Activated B cell treated with CpG ODN at 0.5 μM for 24 hours (primary cell): ENCODE data around the gene SLC22A1. TPM values are rescaled to one million over a fixed set of nuclear protein-coding genes. Genes with fewer than 3 reads are reported as not detected.

ENCODE experiments used
- ATAC-seq: fragments of 200-7000 bp; cut with Tn5 transposase; one replicate; pipeline ENCODE4 v1.10.0; 2021; ENCODE audit warnings: low read depth, mild to moderate bottlenecking, moderate library complexity
- CTCF ChIA-PET: fragments of 350-600 bp; sonication (Branson Sonifier 250); formaldehyde crosslinking; loops from one replicate; lab custom pipeline; 2021; ENCODE audit warnings: antibody characterized with exemption; lab: Charles Lee
- POLR2A ChIA-PET: fragments of 350-600 bp; sonication (Branson Sonifier 250); formaldehyde crosslinking; loops from one replicate; lab custom pipeline; 2021; ENCODE audit warnings: antibody characterized with exemption; lab: Charles Lee
- DNase-seq: peaks from one replicate; pipeline ENCODE4 v3.0.0; 2022
- H3K27ac Mint-ChIP-seq: one replicate; pipeline ENCODE4 v1.8.0; 2020; ENCODE audit warnings: mixed read lengths
- H3K27me3 Mint-ChIP-seq: one replicate; pipeline ENCODE4 v1.8.0; 2021; ENCODE audit warnings: mixed read lengths
- H3K36me3 Mint-ChIP-seq: one replicate; pipeline ENCODE4 v1.8.0; 2021; ENCODE audit warnings: low read depth, mixed read lengths
- H3K4me1 Mint-ChIP-seq: one replicate; pipeline ENCODE4 v1.8.0; 2021; ENCODE audit warnings: mixed read lengths
- H3K4me3 Mint-ChIP-seq: one replicate; pipeline ENCODE4 v1.8.0; 2020; ENCODE audit warnings: mild to moderate bottlenecking, mixed read lengths
- H3K9me3 Mint-ChIP-seq: one replicate; pipeline ENCODE4 v1.8.0; 2020; ENCODE audit warnings: mixed read lengths
- intact Hi-C: fragments of 100-400 bp; cut with micrococcal nuclease; formaldehyde crosslinking; loops from one replicate; pipeline ENCODE4 v1.15.1; 2024
- total RNA-seq: library from RNA; stranded (reverse); gene quantifications from 2 replicates; pipeline ENCODE4 v1.2.3, GENCODE V29; 2022
- TF ChIP-seq, protein P1 (sequence below): fragments of 200-600 bp; IDR thresholded peaks from one replicate; pipeline ENCODE4 v1.8.0; 2022; ENCODE audit warnings: antibody characterized with exemption, mild to moderate bottlenecking

SLC22A1 gene
- total RNA-seq, 1 donor from 2014 or later = 2.8 TPM

DNA sequence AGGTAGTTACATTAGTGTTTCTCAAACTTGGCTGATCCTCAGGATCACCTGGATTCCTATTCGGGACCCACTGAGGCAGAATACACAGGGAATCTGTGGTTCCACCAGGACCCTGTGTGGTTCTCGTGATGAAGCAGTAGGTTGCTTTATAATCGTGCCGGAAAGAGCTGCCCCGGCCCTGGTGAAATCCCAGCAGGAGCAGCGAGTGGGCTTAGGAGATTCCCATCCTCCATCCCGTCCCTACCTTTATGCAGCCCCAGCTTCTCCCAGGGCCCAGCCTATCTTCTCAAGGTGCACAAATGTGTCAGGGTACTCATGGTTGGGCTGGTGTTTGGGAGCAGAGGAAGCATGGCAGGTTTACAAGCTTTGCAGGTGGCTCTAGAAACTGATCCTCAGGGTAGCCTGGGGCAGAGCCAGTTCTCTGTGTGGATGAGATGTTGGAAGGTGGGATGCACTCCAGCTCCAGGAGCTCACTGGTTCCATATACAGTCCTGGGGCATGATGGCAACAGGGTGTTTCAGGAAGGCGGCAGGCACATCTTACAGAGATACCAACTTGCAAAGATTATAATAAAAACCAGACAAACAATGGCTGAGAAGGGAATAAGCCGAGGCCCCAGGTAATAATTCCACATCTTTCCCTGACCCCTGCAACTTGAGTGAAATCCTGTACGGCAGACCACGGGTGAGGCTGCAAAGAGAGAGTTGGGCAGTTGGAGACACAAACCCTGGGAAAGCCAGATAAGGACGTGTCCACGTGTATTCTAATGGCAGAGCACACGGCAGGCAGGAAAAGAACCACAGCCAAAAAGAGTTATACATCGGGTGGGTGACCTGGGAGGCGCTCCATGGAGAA lies 5.9 kb downstream of the SLC22A1 start:
- ChIA-PET CTCF (no interaction called here), POLR2A (no interaction called here)
- no peak for DNase-seq
- Mint-ChIP-seq H3K27me3 (no peaks in the 10 kb centered on the region), H3K27ac (no peak overlapping the region), H3K4me3 (no peak overlapping the region), H3K4me1 (no peaks in the 10 kb centered on the region), H3K9me3 (no peaks in the 10 kb centered on the region), H3K36me3 (no peaks in the 10 kb centered on the region)
- intact Hi-C loops = no loop called here
- no peak for ATAC-seq
- TF ChIP-seq, protein P1, sequence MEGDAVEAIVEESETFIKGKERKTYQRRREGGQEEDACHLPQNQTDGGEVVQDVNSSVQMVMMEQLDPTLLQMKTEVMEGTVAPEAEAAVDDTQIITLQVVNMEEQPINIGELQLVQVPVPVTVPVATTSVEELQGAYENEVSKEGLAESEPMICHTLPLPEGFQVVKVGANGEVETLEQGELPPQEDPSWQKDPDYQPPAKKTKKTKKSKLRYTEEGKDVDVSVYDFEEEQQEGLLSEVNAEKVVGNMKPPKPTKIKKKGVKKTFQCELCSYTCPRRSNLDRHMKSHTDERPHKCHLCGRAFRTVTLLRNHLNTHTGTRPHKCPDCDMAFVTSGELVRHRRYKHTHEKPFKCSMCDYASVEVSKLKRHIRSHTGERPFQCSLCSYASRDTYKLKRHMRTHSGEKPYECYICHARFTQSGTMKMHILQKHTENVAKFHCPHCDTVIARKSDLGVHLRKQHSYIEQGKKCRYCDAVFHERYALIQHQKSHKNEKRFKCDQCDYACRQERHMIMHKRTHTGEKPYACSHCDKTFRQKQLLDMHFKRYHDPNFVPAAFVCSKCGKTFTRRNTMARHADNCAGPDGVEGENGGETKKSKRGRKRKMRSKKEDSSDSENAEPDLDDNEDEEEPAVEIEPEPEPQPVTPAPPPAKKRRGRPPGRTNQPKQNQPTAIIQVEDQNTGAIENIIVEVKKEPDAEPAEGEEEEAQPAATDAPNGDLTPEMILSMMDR = no peak

DNA sequence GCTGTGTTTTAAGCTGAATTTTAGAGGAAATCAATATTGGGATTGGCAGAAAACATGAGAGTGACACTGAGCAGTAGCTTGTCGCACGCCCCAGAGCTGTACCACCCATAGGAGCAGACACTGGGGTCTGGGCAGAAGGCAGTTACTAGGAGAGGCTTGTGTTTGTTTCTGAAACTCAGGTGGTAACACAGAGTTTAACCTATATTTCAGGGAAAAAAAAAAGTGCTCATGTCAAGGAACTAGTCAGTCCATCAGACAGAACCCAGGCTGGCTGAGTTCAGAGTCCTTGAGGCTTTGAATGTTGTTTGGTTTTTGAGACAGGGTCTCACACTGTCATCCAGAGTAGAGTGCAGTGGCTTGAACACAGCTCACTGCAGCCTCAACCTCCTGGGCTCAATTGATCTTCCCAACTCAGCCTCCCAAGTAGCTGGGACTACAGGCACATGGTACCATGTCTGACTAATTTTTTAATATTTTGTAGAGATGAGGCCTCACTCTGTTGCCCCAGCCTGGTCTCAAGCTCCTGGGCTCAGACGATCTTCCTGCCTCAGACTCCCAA lies 6.6 kb downstream of the SLC22A1 start:
- H3K4me3 Mint-ChIP-seq = no peak overlapping the region
- no peaks in the 10 kb centered on the region for H3K9me3 Mint-ChIP-seq
- ChIA-PET CTCF (no interaction called here), POLR2A (no interaction called here)
- H3K4me1 Mint-ChIP-seq = no peaks in the 10 kb centered on the region
- intact Hi-C loops = no loop called here
- H3K27ac Mint-ChIP-seq = no peak overlapping the region
- TF ChIP-seq, protein P1 = no peak
- no peaks in the 10 kb centered on the region for H3K36me3 Mint-ChIP-seq
- ATAC-seq = no peak
- DNase-seq = no peak
- H3K27me3 Mint-ChIP-seq = no peaks in the 10 kb centered on the region

DNA sequence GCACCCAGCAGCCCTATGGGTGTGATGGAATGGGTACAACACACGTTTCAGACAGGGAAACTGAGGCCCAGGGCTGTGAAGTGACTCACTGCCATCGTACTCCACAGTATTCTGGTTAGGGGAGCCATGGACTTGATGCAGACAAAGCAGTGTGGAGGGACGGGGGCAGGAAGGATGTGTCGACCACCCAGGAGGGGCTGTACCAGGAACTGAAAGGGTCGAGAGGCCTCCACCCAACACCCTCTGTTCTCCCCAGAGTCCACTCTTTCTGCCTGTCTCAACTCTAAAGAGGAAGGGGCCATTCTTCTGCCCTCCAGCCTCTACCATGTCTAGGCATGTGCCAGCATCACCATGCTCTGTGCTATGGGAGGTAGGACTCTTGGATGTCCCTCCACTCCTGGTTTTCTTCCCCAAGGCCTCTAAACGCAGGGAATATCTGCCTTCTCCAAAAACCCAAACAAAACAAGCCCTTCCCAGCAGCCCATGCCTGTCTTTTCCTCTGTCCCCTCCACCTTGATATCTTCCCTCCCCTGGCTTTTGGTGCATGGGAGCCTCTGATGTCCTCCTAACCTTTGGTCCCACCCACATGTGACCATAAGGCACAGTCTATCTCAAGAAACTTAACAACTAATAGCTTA lies 7.4 kb downstream of the SLC22A1 start:
- no peaks in the 10 kb centered on the region for H3K27me3 Mint-ChIP-seq
- no peak overlapping the region for H3K4me3 Mint-ChIP-seq
- H3K9me3 Mint-ChIP-seq = no peaks in the 10 kb centered on the region
- TF ChIP-seq, protein P1 = no peak
- no peak overlapping the region for H3K27ac Mint-ChIP-seq
- POLR2A ChIA-PET = no interaction called here
- CTCF ChIA-PET = no interaction called here
- H3K4me1 Mint-ChIP-seq = no peaks in the 10 kb centered on the region
- no peak for DNase-seq
- ATAC-seq = no peak
- intact Hi-C loops = no loop called here
- no peaks in the 10 kb centered on the region for H3K36me3 Mint-ChIP-seq

DNA sequence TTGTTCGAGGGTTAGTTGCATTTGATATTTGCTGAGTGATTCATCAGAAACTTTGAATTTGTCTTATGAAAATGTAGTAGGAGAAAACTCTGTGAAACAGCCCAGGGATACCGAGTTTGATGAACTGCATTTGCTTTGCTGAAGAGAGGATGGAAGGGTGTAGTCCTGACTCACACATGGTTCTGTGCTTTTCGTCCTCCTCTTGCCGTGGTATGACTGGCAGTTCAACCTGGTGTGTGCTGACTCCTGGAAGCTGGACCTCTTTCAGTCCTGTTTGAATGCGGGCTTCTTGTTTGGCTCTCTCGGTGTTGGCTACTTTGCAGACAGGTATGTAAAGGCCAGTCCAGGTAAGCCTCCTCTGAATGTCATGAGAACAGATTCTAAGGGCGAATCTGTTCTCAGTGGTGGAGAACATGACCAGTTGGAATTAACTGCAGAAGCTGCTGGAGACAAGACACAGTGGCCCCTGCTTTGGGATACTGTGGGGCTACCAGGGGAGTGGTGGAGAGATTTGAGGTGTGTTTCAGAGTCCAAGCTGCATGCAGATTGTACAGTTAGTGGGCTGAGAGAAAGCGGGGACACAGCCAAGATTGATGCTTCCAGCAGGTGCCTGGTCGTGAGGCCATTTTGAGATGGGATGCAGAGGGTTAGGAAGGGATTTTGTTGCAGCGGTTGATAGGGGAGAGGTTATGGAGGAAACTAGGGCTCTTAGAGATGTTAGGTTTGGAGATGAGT lies 8.4 kb downstream of the SLC22A1 start:
- DNase-seq (no peak), ATAC-seq (no peak)
- Mint-ChIP-seq H3K36me3 (no peaks in the 10 kb centered on the region), H3K27ac (no peak overlapping the region), H3K9me3 (no peaks in the 10 kb centered on the region), H3K4me3 (no peak overlapping the region), H3K4me1 (no peaks in the 10 kb centered on the region), H3K27me3 (no peaks in the 10 kb centered on the region)
- CTCF ChIA-PET = no interaction called here
- POLR2A ChIA-PET = no interaction called here
- TF ChIP-seq, protein P1 = no peak
- intact Hi-C loops = no loop called here
